Choroid plexus epithelial cell (primary cell): ENCODE results near the gene CCNL1.

Experiments
- DNase-seq: peaks from one replicate; pipeline ENCODE4 v3.0.0-alpha.2; 2010; ENCODE audit warnings: low read depth
- H3K4me3 ChIP-seq: 2 replicates; pipeline ENCODE4 v1.5.1; 2011; ENCODE audit warnings: low read depth, mild to moderate bottlenecking, control low read depth, low read length, moderate library complexity
- CTCF ChIP-seq: conservative IDR thresholded peaks from 2 replicates; pipeline ENCODE4 v1.5.1; 2011; ENCODE audit warnings: low read depth, mild to moderate bottlenecking, control low read depth, inconsistent platforms, low read length, moderate library complexity

The CCNL1 gene

GRCh38 chr3:157159037-157159761 is 748 bp downstream of the CCNL1 start:
- peak; percentile 45 for DNase-seq
- no peak for TF ChIP-seq CTCF
- H3K4me3 ChIP-seq, result peak overlapping the region; percentile 93

- no peak for DNase-seq
- no peak for TF ChIP-seq CTCF
- peak overlapping the region; percentile 93 for H3K4me3 ChIP-seq
Observed at GRCh38 chr3:157157836-157158235, 2.1 kb downstream of the CCNL1 start.

GRCh38 chr3:157156837-157157635 is 2.9 kb downstream of the CCNL1 start:
- no peak for DNase-seq
- H3K4me3 ChIP-seq, result peak overlapping the region; percentile 93
- TF ChIP-seq CTCF, result no peak

- H3K4me3 ChIP-seq, result no peak overlapping the region
- no peak for TF ChIP-seq CTCF
- DNase-seq, result no peak
Observed at GRCh38 chr3:157155591-157155990, 4.4 kb downstream of the CCNL1 start.

GRCh38 chr3:157154563-157155330 is 5.2 kb downstream of the CCNL1 start:
- peak overlapping the region; percentile 29 for H3K4me3 ChIP-seq
- peak; percentile 5 for TF ChIP-seq CTCF
- no peak for DNase-seq

GRCh38 chr3:157152930-157153329 is 7.0 kb downstream of the CCNL1 start:
- TF ChIP-seq CTCF, result no peak
- DNase-seq, result no peak

More at GRCh38 chr3:157152930-157153329, 7.0 kb downstream of the CCNL1 start:
- H3K4me3 ChIP-seq, result no peak overlapping the region
